ENCODE data around the gene DUS2.

DUS2 gene

GRCh38 chr16:68047987-68048386, 24.9 kb downstream of the DUS2 start:
- no peak for DNase-seq

GRCh38 chr16:68049449-68049848, 26.4 kb downstream of the DUS2 start:
- no peak for DNase-seq

- no peak for DNase-seq
Measured at GRCh38 chr16:68055395-68055794, 32.3 kb downstream of the DUS2 start.

GRCh38 chr16:68059804-68060203, 36.7 kb downstream of the DUS2 start:
- no peak for DNase-seq

- no peak for DNase-seq
Measured at GRCh38 chr16:68061396-68061795, 38.3 kb downstream of the DUS2 start.

DNA sequence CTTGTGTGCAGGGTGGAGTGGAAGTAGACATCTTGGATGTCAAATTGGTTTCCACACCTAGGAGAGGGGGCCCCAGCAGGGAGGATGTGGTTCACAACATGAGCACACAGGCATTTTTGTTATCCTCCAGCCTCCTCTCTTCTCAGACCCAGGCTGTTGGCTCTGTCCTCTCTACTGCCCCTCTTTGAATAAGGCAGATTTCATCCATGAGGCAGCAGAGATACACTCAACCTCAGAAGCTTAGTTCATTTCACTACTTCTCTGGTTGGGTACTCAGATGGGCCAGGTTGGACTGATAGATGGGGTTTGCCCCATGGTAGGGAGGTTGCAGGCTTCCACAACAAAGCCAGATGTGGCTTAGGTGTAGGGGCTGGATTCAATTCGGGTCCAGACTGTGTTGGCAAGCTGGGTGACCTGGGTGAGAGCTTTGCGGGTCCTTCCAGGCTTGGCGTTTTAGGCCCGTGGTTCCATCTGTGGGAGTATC, 39.9 kb downstream of the DUS2 start:
- no peak for DNase-seq

DNA sequence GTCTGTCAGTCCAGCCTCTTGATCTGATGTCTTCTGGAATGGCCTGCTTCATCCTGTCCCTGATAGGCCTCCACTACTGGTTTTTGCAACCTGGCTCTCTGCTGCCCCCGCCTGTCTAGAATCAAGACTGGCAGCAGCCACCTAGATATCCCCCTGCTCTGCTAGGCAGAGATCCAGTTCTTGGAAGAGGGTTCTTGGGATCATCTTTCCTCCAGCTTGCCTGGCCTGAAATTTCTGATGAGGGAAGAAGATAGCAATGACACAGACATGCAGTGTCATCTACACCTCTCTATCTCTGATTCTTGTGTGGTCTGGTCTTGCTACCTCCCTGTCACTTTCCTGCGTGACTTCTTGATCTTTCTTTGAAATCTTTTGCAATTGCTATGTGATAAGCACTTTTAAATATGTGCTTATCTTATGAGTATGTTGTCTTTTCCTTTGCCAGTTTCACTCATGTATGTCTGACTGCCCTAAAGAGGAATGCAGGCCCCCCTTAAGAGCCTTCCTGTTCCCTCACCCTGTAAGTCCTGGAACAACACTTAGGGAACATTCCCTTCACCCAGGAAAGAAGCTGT, 41.8 kb downstream of the DUS2 start:
- no peak for DNase-seq

DNA sequence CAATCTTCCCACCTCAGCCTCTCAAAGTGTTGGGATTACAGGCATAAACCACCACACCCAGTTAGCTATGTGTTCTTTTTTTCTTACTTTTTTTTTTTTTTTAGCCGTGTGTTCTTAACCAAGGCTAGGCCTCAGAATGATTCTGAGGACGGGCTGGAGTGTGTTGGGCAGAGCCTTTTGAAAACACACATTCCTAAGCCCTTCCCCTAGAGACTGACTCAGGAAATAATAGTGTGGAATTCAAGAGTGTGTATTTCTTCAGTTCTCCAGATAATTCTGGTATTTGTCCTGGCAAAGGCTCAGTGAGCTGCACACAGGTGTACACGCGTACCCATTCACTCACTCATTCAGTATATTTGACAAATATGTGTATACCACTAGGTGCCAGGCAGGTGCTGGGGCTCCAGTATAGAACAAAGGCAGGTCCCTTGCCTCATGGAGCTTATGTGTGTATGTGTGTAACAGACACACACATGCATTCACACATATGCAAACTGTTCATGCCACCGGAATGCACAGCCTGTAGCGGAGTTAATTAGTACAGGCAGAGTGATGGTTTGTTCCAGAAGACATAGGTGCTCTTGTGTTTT, 42.7 kb downstream of the DUS2 start:
- DNase-seq: no peak

DNA sequence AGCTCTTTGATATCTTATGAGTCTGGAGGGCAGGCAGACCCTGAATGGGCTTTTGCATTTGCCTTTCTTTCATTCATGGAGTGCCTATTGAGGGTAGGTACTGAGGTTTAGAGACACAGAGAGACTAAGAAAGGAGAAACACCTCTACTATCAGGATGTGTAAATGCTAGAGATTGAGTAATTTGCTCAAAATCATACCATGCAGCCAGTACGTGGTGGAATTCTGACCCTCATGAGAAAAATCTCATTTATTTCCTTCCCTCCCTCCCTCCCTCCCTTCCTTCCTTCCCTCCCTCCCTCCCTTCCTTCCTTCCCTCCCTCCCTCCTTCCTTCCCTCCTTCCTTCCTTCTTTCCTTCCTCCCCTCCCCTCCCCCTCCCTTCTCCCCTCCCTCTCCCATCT, 43.7 kb downstream of the DUS2 start:
- DNase-seq: no peak

DNA sequence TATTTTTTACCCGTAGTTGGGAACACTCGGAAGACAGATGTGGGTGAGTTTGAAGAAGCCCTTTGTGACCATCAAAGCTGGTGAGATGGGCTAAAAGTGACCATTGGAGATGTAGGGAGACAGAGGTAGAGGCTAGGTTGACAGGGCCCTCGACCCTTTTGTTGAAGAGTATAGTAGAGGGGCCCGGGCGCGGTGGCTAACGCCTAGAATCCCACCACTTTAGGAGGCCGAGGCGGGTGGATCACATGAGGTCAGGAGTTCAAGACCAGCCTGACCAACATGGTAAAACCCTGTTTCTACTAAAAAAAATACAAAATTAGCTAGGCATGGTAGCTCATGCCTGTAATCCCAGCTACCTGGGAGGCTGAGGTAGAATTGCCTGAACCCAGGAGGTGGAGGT, 45.8 kb downstream of the DUS2 start:
- no peak for DNase-seq

DNA sequence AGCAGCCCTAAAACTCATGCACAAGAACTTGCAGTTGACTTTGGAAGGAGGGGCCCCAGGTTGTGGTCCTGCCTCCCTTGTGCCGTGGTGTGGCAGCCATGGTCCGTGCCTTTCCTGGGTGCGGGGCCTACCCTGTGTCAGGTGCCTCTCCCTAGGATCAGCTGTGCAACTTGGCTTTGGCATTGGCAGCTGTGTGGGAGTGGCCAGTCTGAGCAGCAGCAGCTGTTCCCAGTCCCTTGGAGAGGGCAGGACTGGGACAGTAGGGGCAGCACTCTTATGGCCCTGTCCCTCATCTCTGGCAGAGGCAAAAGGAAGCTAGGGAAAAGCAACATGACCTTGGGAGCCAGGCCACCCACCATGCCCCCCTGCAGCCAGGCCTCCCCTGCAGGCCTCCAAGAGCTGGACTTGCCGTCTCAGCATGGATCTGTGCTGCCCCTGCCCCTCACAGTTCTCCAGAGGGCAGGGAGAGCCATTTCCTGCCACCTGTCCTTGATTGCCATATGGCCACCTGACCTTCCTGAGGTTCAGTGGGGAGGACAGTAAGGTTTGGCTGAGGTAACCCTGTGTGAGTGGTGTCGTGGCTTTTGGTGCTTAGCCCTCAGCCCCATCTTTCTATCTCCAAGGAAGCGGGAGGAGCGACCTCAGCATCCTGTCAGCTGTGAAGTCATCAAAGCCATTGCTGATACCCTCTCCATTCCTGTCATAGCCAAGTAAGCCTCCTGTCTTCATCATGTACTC, 46.6 kb downstream of the DUS2 start:
- DNase-seq: no peak

- DNase-seq: no peak
Measured at GRCh38 chr16:68070249-68070730, 47.2 kb downstream of the DUS2 start.

DNA sequence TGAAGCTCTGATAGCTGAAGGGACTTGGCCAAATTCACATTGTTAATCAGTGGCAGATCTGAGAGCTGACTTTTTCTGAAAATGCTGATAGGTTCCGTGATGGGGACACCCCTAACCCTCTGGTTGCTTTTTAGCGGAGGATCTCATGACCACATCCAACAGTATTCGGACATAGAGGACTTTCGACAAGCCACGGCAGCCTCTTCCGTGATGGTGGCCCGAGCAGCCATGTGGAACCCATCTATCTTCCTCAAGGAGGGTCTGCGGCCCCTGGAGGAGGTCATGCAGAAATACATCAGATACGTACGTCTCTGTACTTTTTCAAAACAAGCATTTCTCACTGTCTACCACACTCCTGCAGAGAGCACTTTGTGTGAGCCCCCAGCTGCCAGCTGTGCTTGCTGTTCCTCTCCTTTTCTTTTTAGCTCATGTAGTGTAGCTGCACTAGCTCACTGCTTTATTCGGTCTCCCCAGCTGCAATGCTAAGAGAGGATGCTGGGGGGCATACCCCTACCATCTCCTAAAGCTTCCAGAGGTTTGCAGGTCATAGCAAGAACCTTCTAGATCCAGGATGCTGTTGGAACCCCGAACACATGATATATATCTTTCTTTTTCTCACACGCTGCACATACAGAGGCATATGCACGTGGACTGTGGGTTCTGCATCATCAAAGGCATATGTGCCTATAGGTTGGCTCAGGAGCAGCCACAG, 47.9 kb downstream of the DUS2 start:
- DNase-seq: no peak

- DNase-seq: no peak
Measured at GRCh38 chr16:68071518-68071901, 48.4 kb downstream of the DUS2 start.

DNA sequence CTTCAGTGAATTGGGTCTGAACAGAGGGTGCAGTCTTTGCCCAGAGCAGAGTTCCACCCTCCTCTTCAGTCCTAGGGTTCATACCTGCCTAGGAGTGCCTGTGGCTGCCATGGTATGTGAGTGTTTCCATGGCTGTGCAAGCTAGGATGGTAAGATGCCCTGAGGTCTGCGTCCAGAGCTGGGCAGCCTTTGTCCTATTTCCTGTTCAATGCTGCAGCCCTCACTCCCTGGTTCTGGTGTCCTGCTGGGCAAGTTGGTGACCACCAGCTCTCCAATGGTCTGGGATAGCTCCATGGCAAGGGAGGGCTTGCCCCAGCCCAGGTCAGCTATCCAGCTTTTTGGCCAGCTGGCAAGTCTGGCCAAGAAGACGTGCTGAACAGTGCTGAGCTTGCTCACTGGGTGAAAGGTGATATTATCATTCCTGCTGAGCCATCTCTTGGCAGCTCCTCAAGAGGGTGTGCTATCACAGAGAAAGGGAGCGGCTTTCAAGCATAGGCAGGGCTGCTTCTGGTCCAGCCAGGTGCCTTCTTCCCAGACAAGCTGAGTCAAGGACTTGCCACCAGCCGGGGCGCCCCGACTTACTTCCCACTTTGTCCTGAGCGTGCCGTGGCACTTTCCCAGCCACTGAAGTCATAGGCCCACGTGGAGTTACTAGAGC, 49.1 kb downstream of the DUS2 start:
- DNase-seq: no peak

DNA sequence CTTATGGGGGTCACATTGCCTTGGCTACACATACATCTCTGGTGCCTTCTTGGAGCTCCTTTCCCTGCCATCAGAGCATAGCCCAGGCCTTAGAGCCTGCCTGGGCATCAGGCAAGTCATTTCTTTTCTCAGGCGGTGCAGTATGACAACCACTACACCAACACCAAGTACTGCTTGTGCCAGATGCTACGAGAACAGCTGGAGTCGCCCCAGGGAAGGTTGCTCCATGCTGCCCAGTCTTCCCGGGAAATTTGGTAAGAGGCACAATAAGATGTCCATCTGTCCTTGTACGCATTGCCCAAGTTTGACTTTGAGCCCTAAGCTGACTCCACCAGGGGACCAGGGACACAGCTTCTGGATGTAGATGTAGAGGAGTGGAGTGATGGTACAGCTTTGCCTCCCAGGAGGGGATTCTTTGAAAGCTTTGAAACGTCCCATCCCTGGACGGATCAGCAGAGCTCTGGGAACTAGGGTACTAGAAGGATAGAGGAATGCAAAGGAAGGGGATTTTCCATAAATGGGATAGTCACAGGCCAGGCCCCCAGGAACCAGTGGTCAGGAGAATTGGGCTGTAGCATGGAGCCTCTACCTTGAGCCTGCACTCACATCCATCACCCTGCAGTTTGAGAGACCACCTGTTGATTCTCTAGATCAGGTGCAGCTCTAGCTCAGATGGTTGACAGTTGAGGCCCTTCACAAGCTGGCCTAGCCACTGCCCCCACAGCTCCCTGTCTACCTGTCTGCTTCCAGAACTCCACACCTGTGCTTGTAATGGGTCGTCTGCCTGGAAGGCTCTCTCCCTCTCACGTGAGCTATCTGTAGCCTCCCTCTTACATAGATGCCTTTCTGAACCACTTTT, 51.0 kb downstream of the DUS2 start:
- no peak for DNase-seq

DNA sequence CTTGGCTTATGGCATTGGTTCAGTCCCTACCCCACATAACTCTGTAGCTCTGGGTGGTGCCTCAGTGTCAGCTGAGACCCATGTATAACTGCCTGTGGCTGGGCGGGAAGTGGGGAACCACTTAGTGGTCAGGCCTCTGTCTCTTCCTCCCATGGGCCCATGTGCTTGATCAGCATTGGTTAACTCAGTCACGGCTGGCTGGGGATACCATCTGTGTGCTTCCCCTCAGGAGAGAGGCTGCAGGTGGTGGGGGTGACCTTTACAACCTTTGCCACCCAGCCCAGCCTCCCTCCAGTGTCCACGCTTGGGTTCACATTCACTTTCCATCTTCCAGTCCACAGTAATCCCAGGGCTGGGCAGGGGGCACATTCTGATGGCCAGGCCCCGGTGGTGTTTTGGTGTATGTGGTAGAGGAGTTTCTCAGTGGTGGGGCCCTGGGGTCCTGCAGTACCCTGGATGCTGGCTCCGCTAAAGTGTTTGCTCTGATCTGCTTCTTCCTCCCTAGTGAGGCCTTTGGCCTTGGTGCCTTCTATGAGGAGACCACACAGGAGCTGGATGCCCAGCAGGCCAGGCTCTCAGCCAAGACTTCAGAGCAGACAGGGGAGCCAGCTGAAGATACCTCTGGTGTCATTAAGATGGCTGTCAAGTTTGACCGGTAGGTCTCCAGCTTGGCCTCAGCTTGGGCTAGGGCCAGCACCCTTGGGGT, 51.9 kb downstream of the DUS2 start:
- no peak for DNase-seq

GRCh38 chr16:68075980-68076379, 52.9 kb downstream of the DUS2 start:
- DNase-seq: no peak

- DNase-seq: no peak
Measured at GRCh38 chr16:68076560-68076959, 53.5 kb downstream of the DUS2 start.

- no peak for DNase-seq
Measured at GRCh38 chr16:68077866-68078700, 55.0 kb downstream of the DUS2 start.
